Lung (tissue), 12 donors: ENCODE results near the gene PCBP3. TPM values are rescaled to one million over a fixed set of nuclear protein-coding genes. Genes with fewer than 3 reads are reported as not detected.

Experiments
- ATAC-seq: fragments of 200-7000 bp; cut with Tn5 transposase; one replicate; pipeline ENCODE4 v1.9.1; 2020; ENCODE audit warnings: moderate number of reproducible peaks; ENCODE audit not compliant: insufficient read depth, low FRiP score
- DNase-seq, 3 donors: peaks; one replicate each; pipeline ENCODE4 v3.0.0-alpha.2; 2013 to 2017
- H3K27ac ChIP-seq, 2 donors: one replicate each; pipeline ENCODE4 v1.5.1; 2013; ENCODE audit warnings: mild to moderate bottlenecking in 2 of 2, moderate library complexity in 2 of 2, control low read depth in 1 of 2, inconsistent platforms in 1 of 2, low read depth in 1 of 2, low read length in 1 of 2
- H3K27me3 ChIP-seq, 3 donors: one replicate each; pipeline ENCODE4 v1.5.1; 2013; ENCODE audit warnings: low read length in 2 of 3; ENCODE audit not compliant: control insufficient read depth in 3 of 3, insufficient read depth in 3 of 3
- H3K36me3 ChIP-seq, 4 donors: one replicate each; pipeline ENCODE4 v1.5.1; 2013; ENCODE audit warnings: low read length in 4 of 4, mild to moderate bottlenecking in 1 of 4, moderate library complexity in 1 of 4; ENCODE audit not compliant: control insufficient read depth in 4 of 4, insufficient read depth in 4 of 4
- H3K4me1 ChIP-seq, 5 donors: one replicate each; pipeline ENCODE4 v1.5.1; 2013; ENCODE audit warnings: low read length in 5 of 5, mild to moderate bottlenecking in 2 of 5, moderate library complexity in 1 of 5; ENCODE audit not compliant: control insufficient read depth in 5 of 5, insufficient read depth in 5 of 5
- H3K4me3 ChIP-seq: one replicate; pipeline ENCODE4 v1.5.1; 2013; ENCODE audit warnings: mild to moderate bottlenecking, control low read depth, moderate library complexity
- H3K9ac ChIP-seq, 2 donors: one replicate each; pipeline ENCODE4 v1.5.1; 2013; ENCODE audit warnings: low read length in 2 of 2, control low read depth in 1 of 2; ENCODE audit not compliant: insufficient read depth in 1 of 2
- H3K9me3 ChIP-seq, 4 donors: one replicate each; pipeline ENCODE4 v1.5.1; 2013; ENCODE audit warnings: low read length in 3 of 4, mild to moderate bottlenecking in 1 of 4, moderate library complexity in 1 of 4; ENCODE audit not compliant: control insufficient read depth in 4 of 4, insufficient read depth in 3 of 4
- WGBS, 2 donors: extraction: QIAGEN DNeasy Blood & Tissue Kit; methylation state at CpG; one replicate each; pipeline ENCODE4 v1.1.7; 2013; 5-methylcytosine and 5-hydroxymethylcytosine counted together
- polyA plus RNA-seq, 2 donors: library from polyadenylated mRNA; stranded (reverse); fragments of 200-250 nt; gene quantifications; one replicate each; pipeline ENCODE4 v1.2.1, GENCODE V29; 2013
- total RNA-seq, 2 donors: library from RNA; depleted of rRNA in 1 of 2; stranded (reverse); fragments of >200 nt in 1 of 2; gene quantifications; one replicate each; pipeline ENCODE4 v1.2.1, GENCODE V29; 2014 to 2021
- TF ChIP-seq, protein P1 (sequence below): IDR thresholded peaks from 2 replicates; pipeline ENCODE4 v1.5.1; 2012; ENCODE audit warnings: mild to moderate bottlenecking; ENCODE audit errors: control extremely low read depth, extremely low read depth
- donor health status: control.
- donor health status: control.
- donor health status: Bipolar disorder and iron deficiency.
- donor health status: healthy.
- donor health status: DM: yes; HTN: yes; CAD: no.

Gene PCBP3
- total and polyA plus RNA-seq, 4 donors: 1.6 to 8.2 (median 3.1) TPM

- Histone ChIP-seq H3K9me3 (no peaks in the 10 kb centered on the region), H3K4me1 (peaks cover 0 to 14% (median 5%) of the 10 kb centered on the region in 5 donors), H3K4me3 (no peak overlapping the region), H3K36me3 (peaks cover 0 to 28% (median 13%) of the 10 kb centered on the region in 4 donors), H3K27ac (no peak overlapping the region), H3K27me3 (peaks cover 0 to 8% (median 0%) of the 10 kb centered on the region in 3 donors), H3K9ac (no peak overlapping the region)
- ATAC-seq (no peak), DNase-seq (no peak)
- 79 to 83% methylated on average over 11 to 13 of the region's 13 CpGs for WGBS, 2 donors
- TF ChIP-seq, protein P1, sequence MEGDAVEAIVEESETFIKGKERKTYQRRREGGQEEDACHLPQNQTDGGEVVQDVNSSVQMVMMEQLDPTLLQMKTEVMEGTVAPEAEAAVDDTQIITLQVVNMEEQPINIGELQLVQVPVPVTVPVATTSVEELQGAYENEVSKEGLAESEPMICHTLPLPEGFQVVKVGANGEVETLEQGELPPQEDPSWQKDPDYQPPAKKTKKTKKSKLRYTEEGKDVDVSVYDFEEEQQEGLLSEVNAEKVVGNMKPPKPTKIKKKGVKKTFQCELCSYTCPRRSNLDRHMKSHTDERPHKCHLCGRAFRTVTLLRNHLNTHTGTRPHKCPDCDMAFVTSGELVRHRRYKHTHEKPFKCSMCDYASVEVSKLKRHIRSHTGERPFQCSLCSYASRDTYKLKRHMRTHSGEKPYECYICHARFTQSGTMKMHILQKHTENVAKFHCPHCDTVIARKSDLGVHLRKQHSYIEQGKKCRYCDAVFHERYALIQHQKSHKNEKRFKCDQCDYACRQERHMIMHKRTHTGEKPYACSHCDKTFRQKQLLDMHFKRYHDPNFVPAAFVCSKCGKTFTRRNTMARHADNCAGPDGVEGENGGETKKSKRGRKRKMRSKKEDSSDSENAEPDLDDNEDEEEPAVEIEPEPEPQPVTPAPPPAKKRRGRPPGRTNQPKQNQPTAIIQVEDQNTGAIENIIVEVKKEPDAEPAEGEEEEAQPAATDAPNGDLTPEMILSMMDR: no peak
Observed at GRCh38 chr21:45983649-45983965, 340.1 kb downstream of the PCBP3 start.

DNA sequence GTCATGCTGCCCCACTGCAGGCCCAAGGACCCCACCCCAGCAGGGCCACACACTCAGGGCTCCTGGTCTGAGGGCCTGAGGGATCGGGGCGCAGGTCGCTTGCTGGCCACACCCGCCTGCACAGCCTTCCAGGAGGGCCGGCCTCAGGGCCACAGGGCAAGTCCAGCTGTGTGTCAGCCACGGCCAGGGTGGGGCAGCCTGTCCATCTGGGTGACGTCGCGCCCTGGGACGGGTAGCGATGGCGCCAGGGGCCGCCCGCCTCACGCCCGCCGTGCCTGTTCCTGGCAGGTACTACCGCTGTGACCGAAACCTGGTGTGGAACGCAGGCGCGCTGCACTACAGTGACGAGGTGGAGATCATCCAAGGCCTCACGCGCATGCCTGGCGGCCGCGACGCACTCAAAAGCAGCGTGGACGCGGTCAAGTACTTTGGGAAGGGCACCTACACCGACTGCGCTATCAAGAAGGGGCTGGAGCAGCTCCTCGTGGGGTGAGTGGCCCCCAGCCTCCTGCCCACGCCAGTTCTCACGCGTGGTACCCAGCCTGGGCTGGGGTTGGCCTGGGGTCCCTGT lies 340.5 kb downstream of the PCBP3 start:
- H3K4me3 ChIP-seq: no peak overlapping the region
- H3K9ac ChIP-seq: no peak overlapping the region
- TF ChIP-seq, protein P1: no peak
- WGBS, 2 donors: 95% methylated on average over 38 of the region's 38 CpGs
- H3K36me3 ChIP-seq: peaks cover 0 to 28% (median 13%) of the 10 kb centered on the region in 4 donors
- H3K4me1 ChIP-seq: peaks cover 0 to 14% (median 5%) of the 10 kb centered on the region in 5 donors
- H3K9me3 ChIP-seq: no peaks in the 10 kb centered on the region
- peaks cover 0 to 8% (median 0%) of the 10 kb centered on the region in 3 donors for H3K27me3 ChIP-seq
- DNase-seq: no peak
- H3K27ac ChIP-seq: no peak overlapping the region
- ATAC-seq: no peak

DNA sequence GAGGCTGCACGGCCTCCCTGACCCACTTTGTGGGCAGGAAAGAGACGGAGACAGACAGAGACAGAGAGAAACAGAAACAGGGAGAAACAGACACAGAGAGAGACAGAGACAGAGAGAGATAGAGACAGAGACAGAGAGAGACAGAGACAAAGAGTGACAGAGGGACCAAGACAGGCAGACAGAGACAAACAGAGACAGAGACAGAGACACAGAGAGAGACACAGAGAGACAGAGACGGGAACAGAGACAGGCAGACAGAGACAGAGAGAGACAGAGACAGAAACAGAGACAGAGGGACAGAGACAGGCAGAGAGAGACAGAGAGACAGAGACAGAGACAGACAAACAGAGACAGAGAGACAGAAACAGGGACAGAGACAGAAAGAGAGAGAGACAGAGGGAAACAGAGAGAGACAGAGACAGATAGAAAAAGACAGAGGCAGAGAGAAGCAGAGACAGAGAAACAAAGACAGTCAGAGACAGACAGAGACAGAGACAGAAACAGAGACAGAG lies 341.1 kb downstream of the PCBP3 start:
- peaks cover 0 to 14% (median 5%) of the 10 kb centered on the region in 5 donors for H3K4me1 ChIP-seq
- no peak overlapping the region for H3K4me3 ChIP-seq
- WGBS, 2 donors: 60 to 75% methylated on average over 3 of the region's 3 CpGs
- TF ChIP-seq, protein P1: no peak
- ATAC-seq (no peak), DNase-seq (no peak)
- no peaks in the 10 kb centered on the region for H3K9me3 ChIP-seq
- H3K9ac ChIP-seq: peak overlapping the region in 1 of 2 donors; percentile 17
- H3K27ac ChIP-seq: no peak overlapping the region
- H3K27me3 ChIP-seq: peaks cover 0 to 4% (median 0%) of the 10 kb centered on the region in 3 donors
- H3K36me3 ChIP-seq: peaks cover 0 to 28% (median 13%) of the 10 kb centered on the region in 4 donors
